ENCODE data around the gene SH3BGRL3. TPM values are rescaled to one million over a fixed set of nuclear protein-coding genes. Genes with fewer than 3 reads are reported as not detected.

Gene SH3BGRL3
- polyA plus RNA-seq, 3 donors, result 478 to 1,744 (median 1,706) TPM

- peak; percentile 96 to 99 (median 98) for DNase-seq
- 8% methylated on average over 14 of the region's 22 CpGs for WGBS (ENCODE audit: insufficient coverage)
- Histone ChIP-seq H3K79me2 (ENCODE audit: insufficient read depth, low read length) (peaks cover 74% of the 10 kb centered on the region), H3K4me3 (replicated peaks in 1 of 3; ENCODE audit: low read depth in 2 of 3, low read length in 3 of 3) (peak overlapping the region in 1 of 3 experiments; percentile 41), H3K4me1 (ENCODE audit: control insufficient read depth in 1 of 2, insufficient read depth in 2 of 2, low read length in 2 of 2) (peaks cover 94 to 95% of the 10 kb centered on the region in 2 donors), H3K27me3 (ENCODE audit: control insufficient read depth in 2 of 2, insufficient read depth in 2 of 2, low read length in 2 of 2) (no peaks in the 10 kb centered on the region), H3K4me2 (replicated peaks; ENCODE audit: extremely low read depth, low read length, poor library complexity, severe bottlenecking) (peak overlapping the region; percentile 41), H3K36me3 (replicated peaks in 1 of 2; ENCODE audit: control insufficient read depth in 1 of 2, insufficient read depth in 2 of 2, low read length in 2 of 2) (peaks cover 38 to 41% of the 10 kb centered on the region in 2 donors), H3K9me3 (replicated peaks in 1 of 2; ENCODE audit: control insufficient read depth in 1 of 2, insufficient read depth in 1 of 2, low read length in 2 of 2) (no peaks in the 10 kb centered on the region), H3K9ac (ENCODE audit: insufficient read depth, low read length, poor library complexity, severe bottlenecking) (peak overlapping the region; percentile 70), H3K27ac (ENCODE audit: low read depth in 1 of 2, low read length in 2 of 2) (peak overlapping the region; percentile 99 to 100), H4K20me1 (ENCODE audit: insufficient read depth, low read length) (peaks cover 41% of the 10 kb centered on the region), H2AFZ (ENCODE audit: insufficient read depth, low read depth, low read length, poor library complexity, severe bottlenecking) (no peak overlapping the region)
- Mint-ChIP-seq H3K27ac (peak overlapping the region; percentile 96 to 100 (median 100)), H3K4me3 (peak overlapping the region; percentile 70 to 86), H3K4me1 (peaks cover 90% of the 10 kb centered on the region), H3K9me3 (no peaks in the 10 kb centered on the region), H3K27me3 (ENCODE audit: low read depth in 3 of 3) (peaks cover 0 to 9% (median 4%) of the 10 kb centered on the region in 3 donors), H3K36me3 (peaks cover 47 to 58% of the 10 kb centered on the region in 2 donors)
- intact Hi-C loops (cut with micrococcal nuclease), result loop anchor here (1.0 to 2.0 kb wide), 2 partner anchors 8 to 36 kb away; no protein-coding TSS in a partner anchor
- TF ChIP-seq CTCF (IDR thresholded peaks at IDR 0.05), result peak; percentile 87
Measured at GRCh38 chr1:26284597-26285347, 4.9 kb downstream of the SH3BGRL3 start.

GRCh38 chr1:26285366-26286063 lies 5.6 kb downstream of the SH3BGRL3 start:
- Histone ChIP-seq H3K4me3 (replicated peaks in 1 of 3; ENCODE audit: low read depth in 2 of 3, low read length in 3 of 3) (peak overlapping the region in 1 of 3 experiments; percentile 41), H3K27ac (ENCODE audit: low read depth in 1 of 2, low read length in 2 of 2) (peak overlapping the region; percentile 99 to 100), H4K20me1 (ENCODE audit: insufficient read depth, low read length) (peaks cover 36% of the 10 kb centered on the region), H3K9me3 (replicated peaks in 1 of 2; ENCODE audit: control insufficient read depth in 1 of 2, insufficient read depth in 1 of 2, low read length in 2 of 2) (no peaks in the 10 kb centered on the region), H3K36me3 (replicated peaks in 1 of 2; ENCODE audit: control insufficient read depth in 1 of 2, insufficient read depth in 2 of 2, low read length in 2 of 2) (peaks cover 38 to 41% of the 10 kb centered on the region in 2 donors), H3K9ac (ENCODE audit: insufficient read depth, low read length, poor library complexity, severe bottlenecking) (peak overlapping the region; percentile 70), H3K79me2 (ENCODE audit: insufficient read depth, low read length) (peaks cover 66% of the 10 kb centered on the region), H3K4me2 (replicated peaks; ENCODE audit: extremely low read depth, low read length, poor library complexity, severe bottlenecking) (peak overlapping the region; percentile 41), H3K4me1 (ENCODE audit: control insufficient read depth in 1 of 2, insufficient read depth in 2 of 2, low read length in 2 of 2) (peaks cover 100% of the 10 kb centered on the region in 2 donors), H2AFZ (ENCODE audit: insufficient read depth, low read depth, low read length, poor library complexity, severe bottlenecking) (no peak overlapping the region), H3K27me3 (ENCODE audit: control insufficient read depth in 2 of 2, insufficient read depth in 2 of 2, low read length in 2 of 2) (no peaks in the 10 kb centered on the region)
- Mint-ChIP-seq H3K4me1 (peaks cover 96% of the 10 kb centered on the region), H3K27ac (peak overlapping the region; percentile 96 to 100 (median 100)), H3K36me3 (peaks cover 45 to 61% of the 10 kb centered on the region in 2 donors), H3K27me3 (ENCODE audit: low read depth in 3 of 3) (peaks cover 0 to 9% (median 4%) of the 10 kb centered on the region in 3 donors), H3K4me3 (peak overlapping the region; percentile 9 to 86), H3K9me3 (no peaks in the 10 kb centered on the region)
- peak in 1 of 3 donors; percentile 35 for DNase-seq
- TF ChIP-seq CTCF (IDR thresholded peaks at IDR 0.05), result peak; percentile 35
- 98% methylated on average over 8 of the region's 19 CpGs for WGBS (ENCODE audit: insufficient coverage)
- intact Hi-C loops (cut with micrococcal nuclease), result loop anchor here (2.0 kb wide), 1 partner anchor 35 kb away; no protein-coding TSS in a partner anchor
